Activated T-helper 1 cell treated with anti-CD3 and anti-CD28 coated beads, Interleukin-12 subunit alpha, Interleukin-12 subunit beta, Interleukin-2, Interleukin-4 antibody, amounts not matched to agents 30 ng/mL and 10 ng/mL and 1 ng/mL, durations not matched to agents 14 hours and 24 hours and 36 hours (primary cell): Measurements from ENCODE around the gene BCL2. TPM values are rescaled to one million over a fixed set of nuclear protein-coding genes. Genes with fewer than 3 reads are reported as not detected.

ENCODE experiments used
- DNase-seq: peaks from one replicate; pipeline ENCODE4 v3.0.0; 2021; ENCODE audit warnings: low spot score
- H3K27ac Mint-ChIP-seq: one replicate; pipeline ENCODE4 v1.8.0; 2021; ENCODE audit warnings: mild to moderate bottlenecking, mixed read lengths
- H3K27me3 Mint-ChIP-seq: one replicate; pipeline ENCODE4 v1.8.0; 2022; ENCODE audit warnings: mild to moderate bottlenecking, moderate library complexity, mixed read lengths; ENCODE audit not compliant: insufficient read depth
- H3K36me3 Mint-ChIP-seq: one replicate; pipeline ENCODE4 v1.8.0; 2021; ENCODE audit warnings: low read depth, mixed read lengths
- H3K4me1 Mint-ChIP-seq: one replicate; pipeline ENCODE4 v1.8.0; 2021; ENCODE audit warnings: low read depth, mixed read lengths
- H3K4me3 Mint-ChIP-seq: one replicate; pipeline ENCODE4 v1.8.0; 2021; ENCODE audit warnings: mild to moderate bottlenecking, moderate library complexity, mixed read lengths
- H3K9me3 Mint-ChIP-seq: one replicate; pipeline ENCODE4 v1.8.0; 2021; ENCODE audit warnings: mixed read lengths
- intact Hi-C: fragments of 100-400 bp; cut with micrococcal nuclease; formaldehyde crosslinking; loops from one replicate; pipeline ENCODE4 v1.15.1; 2024
- total RNA-seq: library from RNA; stranded (reverse); gene quantifications from 2 replicates; pipeline ENCODE4 v1.2.3, GENCODE V29; 2022

BCL2 gene
- total RNA-seq, 1 donor from 2014 or later: 97.1 TPM

DNA sequence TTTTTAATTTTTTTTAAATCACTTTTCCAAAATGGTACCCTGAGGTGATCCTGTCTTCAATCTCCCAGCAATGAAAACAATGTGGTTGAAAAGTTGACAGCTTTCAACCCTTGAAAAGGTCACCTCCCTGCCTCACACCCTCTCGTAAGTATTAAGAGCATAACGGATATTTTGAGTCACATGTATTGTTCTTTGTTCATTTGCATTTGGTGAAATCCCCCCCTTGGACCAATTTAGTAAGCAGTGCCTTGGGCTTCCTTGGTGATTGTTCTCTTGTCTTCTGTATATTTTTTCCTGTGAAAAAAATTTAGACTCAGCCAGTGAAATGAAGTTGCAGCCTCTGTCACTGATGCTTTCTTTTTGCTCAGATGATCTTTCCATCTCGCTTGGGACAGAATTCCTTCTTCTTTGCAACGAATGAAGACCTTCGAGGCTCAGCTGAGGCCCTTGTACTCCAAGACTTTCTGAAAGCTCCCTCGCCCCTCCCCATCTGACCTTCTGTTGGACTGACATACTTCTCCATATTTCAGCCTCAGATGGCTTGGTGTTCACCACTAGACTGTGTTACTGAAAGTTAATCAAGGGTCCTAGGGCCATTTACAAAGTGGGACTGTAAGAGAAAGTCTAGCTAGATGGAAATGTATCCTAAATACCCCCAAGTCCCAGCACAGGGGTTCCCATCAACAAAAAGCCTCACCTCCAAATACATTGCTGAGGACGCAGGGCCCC lies 158.4 kb downstream of the BCL2 start:
- no peaks in the 10 kb centered on the region for H3K9me3 Mint-ChIP-seq
- peaks cover 23% of the 10 kb centered on the region for H3K36me3 Mint-ChIP-seq
- intact Hi-C loops: loop anchor here (1.0 to 5.0 kb wide), 15 partner anchors 8 to 1234 kb away; partner anchors contain the start of genes PIGN, RELCH and VPS4B
- peak; percentile 43 for DNase-seq
- H3K4me3 Mint-ChIP-seq: peak overlapping the region; percentile 83
- peaks cover 96% of the 10 kb centered on the region for H3K4me1 Mint-ChIP-seq
- H3K27ac Mint-ChIP-seq: peak overlapping the region; percentile 99
- no peaks in the 10 kb centered on the region for H3K27me3 Mint-ChIP-seq

DNA sequence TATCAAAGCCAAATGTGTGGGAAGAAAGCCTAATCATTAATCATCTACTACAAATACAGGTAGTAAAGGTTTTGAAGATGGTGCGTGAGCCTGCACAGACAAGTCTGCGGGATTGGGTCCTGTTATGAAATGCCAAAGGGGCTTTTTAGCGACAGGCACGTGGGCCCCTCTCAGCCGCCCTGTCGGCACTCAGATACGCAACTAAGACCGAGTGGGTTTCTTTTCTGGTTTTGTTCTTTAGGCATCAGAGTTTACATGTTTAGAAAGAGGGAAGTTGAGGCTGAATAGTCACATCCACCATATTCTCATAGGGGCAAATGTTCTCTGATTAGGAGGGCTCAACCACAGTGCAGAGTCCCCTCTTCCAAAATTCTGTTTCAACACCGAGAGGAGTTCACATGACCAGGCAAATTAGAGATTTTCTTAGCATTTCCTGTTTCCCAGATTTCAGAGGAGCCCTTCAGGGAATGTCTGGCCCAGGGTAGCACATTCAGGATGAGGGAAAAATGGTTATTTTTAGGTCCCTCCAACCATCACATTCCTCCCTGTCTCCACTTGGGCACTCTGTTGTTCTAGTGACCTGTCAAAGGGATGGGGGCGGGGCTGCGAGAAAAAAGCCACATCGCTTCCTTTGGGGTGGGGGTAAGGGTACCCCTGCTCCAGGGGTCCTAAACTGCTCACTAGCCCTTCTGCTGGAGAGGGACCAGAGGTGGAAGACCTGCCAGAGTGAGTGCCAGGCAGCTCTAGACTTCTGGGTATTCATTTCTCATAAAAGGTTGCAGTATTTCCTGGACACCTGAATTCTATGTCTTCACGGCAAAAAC lies 159.2 kb downstream of the BCL2 start:
- H3K27ac Mint-ChIP-seq: peak overlapping the region; percentile 99
- H3K36me3 Mint-ChIP-seq: peaks cover 17% of the 10 kb centered on the region
- intact Hi-C loops: loop anchor here (2.0 to 5.0 kb wide), 4 partner anchors 130 to 1233 kb away; partner anchors contain the start of genes PIGN and RELCH
- H3K4me3 Mint-ChIP-seq: peak overlapping the region; percentile 83
- no peaks in the 10 kb centered on the region for H3K27me3 Mint-ChIP-seq
- H3K4me1 Mint-ChIP-seq: peaks cover 96% of the 10 kb centered on the region
- no peak for DNase-seq
- H3K9me3 Mint-ChIP-seq: no peaks in the 10 kb centered on the region

DNA sequence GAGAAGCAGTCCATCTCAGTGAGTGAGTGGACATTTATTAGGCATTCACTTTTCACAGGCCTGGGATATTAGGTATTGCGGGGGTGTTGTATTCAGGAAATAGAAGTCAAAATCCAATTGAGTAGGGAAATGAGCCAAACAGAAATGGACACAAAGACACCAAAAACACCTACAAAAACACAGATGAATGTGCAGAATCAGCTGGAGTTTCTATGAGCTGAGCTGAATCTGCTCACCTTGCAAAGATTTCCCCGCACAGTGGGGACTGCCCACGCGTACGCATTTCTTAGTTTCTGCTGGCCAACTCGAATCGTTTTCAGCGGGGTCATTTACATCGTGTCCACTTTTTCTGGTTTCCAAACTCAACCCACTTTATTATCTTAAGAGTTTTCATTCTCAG lies 160.0 kb downstream of the BCL2 start:
- H3K36me3 Mint-ChIP-seq: peaks cover 16% of the 10 kb centered on the region

DNA sequence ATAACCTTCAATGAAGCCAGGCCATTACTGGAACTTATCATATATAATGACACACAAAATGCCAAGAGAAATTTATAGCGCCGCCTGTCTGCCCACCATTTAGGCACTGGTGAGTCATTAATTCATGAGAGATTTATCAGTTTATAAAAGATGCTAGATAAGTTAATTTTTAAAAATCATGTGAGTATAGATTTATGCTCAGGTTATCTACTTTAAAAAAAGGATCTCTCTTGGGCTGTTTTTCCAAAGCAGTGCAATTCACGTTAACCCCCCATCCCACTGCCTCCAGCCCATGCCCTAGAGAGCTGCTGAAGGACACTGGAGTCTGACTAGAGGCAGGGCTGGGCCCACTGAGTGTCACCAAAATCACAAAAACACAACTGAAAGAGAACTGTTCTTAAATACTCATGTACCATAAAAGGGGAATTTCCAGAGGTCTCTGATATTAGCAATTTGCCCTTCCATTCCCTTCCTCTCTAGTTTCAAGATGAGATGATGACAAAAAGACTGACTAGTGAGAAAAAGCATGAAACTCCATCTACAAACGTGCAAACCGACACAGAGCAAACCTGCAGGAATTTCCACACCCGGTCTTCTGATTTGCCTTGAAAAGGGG lies 160.8 kb downstream of the BCL2 start:
- Mint-ChIP-seq H3K27me3 (no peaks in the 10 kb centered on the region), H3K36me3 (peaks cover 18% of the 10 kb centered on the region), H3K4me1 (peaks cover 100% of the 10 kb centered on the region), H3K4me3 (peak overlapping the region; percentile 83), H3K9me3 (no peaks in the 10 kb centered on the region), H3K27ac (peak overlapping the region; percentile 99)
- intact Hi-C loops: loop anchor here (1.0 to 5.0 kb wide), 4 partner anchors 20 to 651 kb away; partner anchors contain the start of gene PHLPP1
- no peak for DNase-seq

More for the DNA sequence above, 160.0 kb downstream of the BCL2 start:
- Mint-ChIP-seq H3K4me1 (peaks cover 100% of the 10 kb centered on the region), H3K27me3 (no peaks in the 10 kb centered on the region), H3K27ac (peak overlapping the region; percentile 99), H3K4me3 (peak overlapping the region; percentile 83), H3K9me3 (no peaks in the 10 kb centered on the region)
- intact Hi-C loops: loop anchor here (1.0 to 5.0 kb wide), 4 partner anchors 21 to 652 kb away; partner anchors contain the start of gene PHLPP1
- no peak for DNase-seq

GRCh38 chr18:63158012-63158631 lies 161.4 kb downstream of the BCL2 start:
- Mint-ChIP-seq H3K4me3 (peak overlapping the region; percentile 83), H3K27me3 (no peaks in the 10 kb centered on the region), H3K4me1 (peaks cover 100% of the 10 kb centered on the region), H3K36me3 (peaks cover 13% of the 10 kb centered on the region), H3K9me3 (no peaks in the 10 kb centered on the region), H3K27ac (peak overlapping the region; percentile 99)
- intact Hi-C loops: loop anchor here (5.0 kb wide), 3 partner anchors 441 to 651 kb away; partner anchors contain the start of gene PHLPP1
- no peak for DNase-seq

GRCh38 chr18:63157293-63158011 lies 162.1 kb downstream of the BCL2 start:
- no peak for DNase-seq
- H3K27me3 Mint-ChIP-seq: no peaks in the 10 kb centered on the region
- H3K4me3 Mint-ChIP-seq: peak overlapping the region; percentile 83
- peaks cover 100% of the 10 kb centered on the region for H3K4me1 Mint-ChIP-seq
- intact Hi-C loops: loop anchor here (5.0 kb wide), 3 partner anchors 440 to 650 kb away; partner anchors contain the start of gene PHLPP1
- peak overlapping the region; percentile 99 for H3K27ac Mint-ChIP-seq
- no peaks in the 10 kb centered on the region for H3K9me3 Mint-ChIP-seq
- H3K36me3 Mint-ChIP-seq: peaks cover 11% of the 10 kb centered on the region

GRCh38 chr18:63155910-63156773 lies 163.4 kb downstream of the BCL2 start:
- H3K27me3 Mint-ChIP-seq: no peaks in the 10 kb centered on the region
- peak overlapping the region; percentile 83 for H3K4me3 Mint-ChIP-seq
- intact Hi-C loops: loop anchor here (1.0 to 5.0 kb wide), 9 partner anchors 18 to 649 kb away; partner anchors contain the start of gene PHLPP1
- peaks cover 13% of the 10 kb centered on the region for H3K36me3 Mint-ChIP-seq
- DNase-seq: no peak
- H3K27ac Mint-ChIP-seq: peak overlapping the region; percentile 88
- peaks cover 99% of the 10 kb centered on the region for H3K4me1 Mint-ChIP-seq
- no peaks in the 10 kb centered on the region for H3K9me3 Mint-ChIP-seq

- no peaks in the 10 kb centered on the region for H3K9me3 Mint-ChIP-seq
- no peaks in the 10 kb centered on the region for H3K27me3 Mint-ChIP-seq
- peaks cover 99% of the 10 kb centered on the region for H3K4me1 Mint-ChIP-seq
- DNase-seq: peak; percentile 72
- intact Hi-C loops: loop anchor here (1.0 to 5.0 kb wide), 9 partner anchors 17 to 648 kb away; partner anchors contain the start of gene PHLPP1
- H3K36me3 Mint-ChIP-seq: peaks cover 18% of the 10 kb centered on the region
- H3K27ac Mint-ChIP-seq: peak overlapping the region; percentile 88
- peak overlapping the region; percentile 79 for H3K4me3 Mint-ChIP-seq
These were observed 164.3 kb downstream of the BCL2 start for GRCh38 chr18:63155169-63155852.

DNA sequence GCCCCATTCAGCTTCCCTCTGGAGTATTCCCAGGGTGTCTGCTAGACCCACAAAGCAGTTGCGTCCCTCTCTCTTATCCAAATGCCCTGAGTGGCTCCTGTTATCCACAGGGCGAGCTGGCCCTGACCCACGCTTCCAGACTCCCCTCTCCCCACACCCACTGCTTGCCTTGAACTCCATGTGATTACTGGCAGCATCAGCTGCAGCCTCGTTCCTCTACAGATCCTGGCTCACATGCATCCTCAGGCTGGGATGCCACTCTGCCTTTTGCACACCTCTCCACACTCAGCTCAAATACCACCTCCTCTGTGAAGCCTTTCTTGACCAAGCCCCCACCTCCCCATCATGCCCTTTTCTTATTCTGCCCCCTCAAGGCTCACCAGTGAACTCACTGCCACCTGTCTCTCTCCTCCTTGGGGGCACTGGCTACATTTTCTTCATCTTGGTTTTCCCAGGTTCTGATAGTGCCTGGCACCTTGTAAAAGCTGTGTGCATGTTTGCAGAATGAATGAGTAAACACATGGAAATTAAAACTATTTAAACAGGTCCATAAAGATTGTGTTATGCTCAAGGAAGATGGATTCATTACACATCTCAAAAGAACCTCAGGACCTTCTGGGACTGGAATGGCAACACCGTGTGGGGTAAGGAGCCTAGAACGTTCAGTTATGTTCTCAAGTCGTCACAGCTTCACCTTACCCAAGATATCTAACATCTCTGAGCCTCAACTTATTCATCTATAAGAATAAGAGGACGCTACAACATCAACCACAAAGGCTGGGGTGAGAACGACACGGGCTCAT lies 165.0 kb downstream of the BCL2 start:
- intact Hi-C loops: loop anchor here (1.0 to 5.0 kb wide), 9 partner anchors 16 to 647 kb away; partner anchors contain the start of gene PHLPP1
- DNase-seq: no peak
- H3K27me3 Mint-ChIP-seq: no peaks in the 10 kb centered on the region
- peak overlapping the region; percentile 88 for H3K27ac Mint-ChIP-seq
- H3K4me1 Mint-ChIP-seq: peaks cover 93% of the 10 kb centered on the region
- H3K4me3 Mint-ChIP-seq: peak overlapping the region; percentile 79
- H3K9me3 Mint-ChIP-seq: no peaks in the 10 kb centered on the region
- peaks cover 18% of the 10 kb centered on the region for H3K36me3 Mint-ChIP-seq

GRCh38 chr18:63152791-63153190 lies 166.8 kb downstream of the BCL2 start:
- Mint-ChIP-seq H3K4me3 (peak overlapping the region; percentile 10), H3K9me3 (no peaks in the 10 kb centered on the region), H3K36me3 (peaks cover 32% of the 10 kb centered on the region), H3K4me1 (peaks cover 87% of the 10 kb centered on the region), H3K27ac (peak overlapping the region; percentile 73), H3K27me3 (no peaks in the 10 kb centered on the region)
- DNase-seq: no peak
- intact Hi-C loops: loop anchor here (1.0 kb wide), 1 partner anchor 9 kb away; no protein-coding TSS in a partner anchor
